Lung (tissue), 12 donors: ENCODE data around the gene NPPA. TPM values are rescaled to one million over a fixed set of nuclear protein-coding genes. Genes with fewer than 3 reads are reported as not detected.

Source experiments
- ATAC-seq: fragments of 200-7000 bp; cut with Tn5 transposase; one replicate; pipeline ENCODE4 v1.9.1; 2020; ENCODE audit warnings: moderate number of reproducible peaks; ENCODE audit not compliant: insufficient read depth, low FRiP score
- DNase-seq, 3 donors: peaks; one replicate each; pipeline ENCODE4 v3.0.0-alpha.2; 2013 to 2017
- H3K27ac ChIP-seq, 2 donors: one replicate each; pipeline ENCODE4 v1.5.1; 2013; ENCODE audit warnings: mild to moderate bottlenecking in 2 of 2, moderate library complexity in 2 of 2, control low read depth in 1 of 2, inconsistent platforms in 1 of 2, low read depth in 1 of 2, low read length in 1 of 2
- H3K27me3 ChIP-seq, 3 donors: one replicate each; pipeline ENCODE4 v1.5.1; 2013; ENCODE audit warnings: low read length in 2 of 3; ENCODE audit not compliant: control insufficient read depth in 3 of 3, insufficient read depth in 3 of 3
- H3K36me3 ChIP-seq, 4 donors: one replicate each; pipeline ENCODE4 v1.5.1; 2013; ENCODE audit warnings: low read length in 4 of 4, mild to moderate bottlenecking in 1 of 4, moderate library complexity in 1 of 4; ENCODE audit not compliant: control insufficient read depth in 4 of 4, insufficient read depth in 4 of 4
- H3K4me1 ChIP-seq, 5 donors: one replicate each; pipeline ENCODE4 v1.5.1; 2013; ENCODE audit warnings: low read length in 5 of 5, mild to moderate bottlenecking in 2 of 5, moderate library complexity in 1 of 5; ENCODE audit not compliant: control insufficient read depth in 5 of 5, insufficient read depth in 5 of 5
- H3K4me3 ChIP-seq: one replicate; pipeline ENCODE4 v1.5.1; 2013; ENCODE audit warnings: mild to moderate bottlenecking, control low read depth, moderate library complexity
- H3K9ac ChIP-seq, 2 donors: one replicate each; pipeline ENCODE4 v1.5.1; 2013; ENCODE audit warnings: low read length in 2 of 2, control low read depth in 1 of 2; ENCODE audit not compliant: insufficient read depth in 1 of 2
- H3K9me3 ChIP-seq, 4 donors: one replicate each; pipeline ENCODE4 v1.5.1; 2013; ENCODE audit warnings: low read length in 3 of 4, mild to moderate bottlenecking in 1 of 4, moderate library complexity in 1 of 4; ENCODE audit not compliant: control insufficient read depth in 4 of 4, insufficient read depth in 3 of 4
- CTCF ChIP-seq: IDR thresholded peaks from 2 replicates; pipeline ENCODE4 v1.5.1; 2012; ENCODE audit warnings: mild to moderate bottlenecking; ENCODE audit errors: control extremely low read depth, extremely low read depth
- WGBS, 2 donors: extraction: QIAGEN DNeasy Blood & Tissue Kit; methylation state at CpG; one replicate each; pipeline ENCODE4 v1.1.7; 2013; 5-methylcytosine and 5-hydroxymethylcytosine counted together
- polyA plus RNA-seq, 2 donors: library from polyadenylated mRNA; stranded (reverse); fragments of 200-250 nt; gene quantifications; one replicate each; pipeline ENCODE4 v1.2.1, GENCODE V29; 2013
- total RNA-seq, 2 donors: library from RNA; depleted of rRNA in 1 of 2; stranded (reverse); fragments of >200 nt in 1 of 2; gene quantifications; one replicate each; pipeline ENCODE4 v1.2.1, GENCODE V29; 2014 to 2021
- donor health status: control.
- donor health status: control.
- donor health status: Bipolar disorder and iron deficiency.
- donor health status: healthy.
- donor health status: DM: yes; HTN: yes; CAD: no.

Gene NPPA
- total and polyA plus RNA-seq, 4 donors: 0.81 to 19.8 (median 6.7) TPM; not detected in 1

- no peak overlapping the region for H3K27ac ChIP-seq
- H3K9me3 ChIP-seq: no peaks in the 10 kb centered on the region
- no peaks in the 10 kb centered on the region for H3K27me3 ChIP-seq
- peaks cover 0 to 14% (median 0%) of the 10 kb centered on the region in 5 donors for H3K4me1 ChIP-seq
- no peak overlapping the region for H3K9ac ChIP-seq
- no peak overlapping the region for H3K4me3 ChIP-seq
- no peak for TF ChIP-seq CTCF
- WGBS, 2 donors: 91 to 93% methylated on average over 11 of the region's 11 CpGs
- ATAC-seq: no peak
- peaks cover 36 to 89% (median 39%) of the 10 kb centered on the region in 4 donors for H3K36me3 ChIP-seq
- no peak for DNase-seq
Measured at GRCh38 chr1:11837767-11838348, 9.7 kb downstream of the NPPA start.

DNA sequence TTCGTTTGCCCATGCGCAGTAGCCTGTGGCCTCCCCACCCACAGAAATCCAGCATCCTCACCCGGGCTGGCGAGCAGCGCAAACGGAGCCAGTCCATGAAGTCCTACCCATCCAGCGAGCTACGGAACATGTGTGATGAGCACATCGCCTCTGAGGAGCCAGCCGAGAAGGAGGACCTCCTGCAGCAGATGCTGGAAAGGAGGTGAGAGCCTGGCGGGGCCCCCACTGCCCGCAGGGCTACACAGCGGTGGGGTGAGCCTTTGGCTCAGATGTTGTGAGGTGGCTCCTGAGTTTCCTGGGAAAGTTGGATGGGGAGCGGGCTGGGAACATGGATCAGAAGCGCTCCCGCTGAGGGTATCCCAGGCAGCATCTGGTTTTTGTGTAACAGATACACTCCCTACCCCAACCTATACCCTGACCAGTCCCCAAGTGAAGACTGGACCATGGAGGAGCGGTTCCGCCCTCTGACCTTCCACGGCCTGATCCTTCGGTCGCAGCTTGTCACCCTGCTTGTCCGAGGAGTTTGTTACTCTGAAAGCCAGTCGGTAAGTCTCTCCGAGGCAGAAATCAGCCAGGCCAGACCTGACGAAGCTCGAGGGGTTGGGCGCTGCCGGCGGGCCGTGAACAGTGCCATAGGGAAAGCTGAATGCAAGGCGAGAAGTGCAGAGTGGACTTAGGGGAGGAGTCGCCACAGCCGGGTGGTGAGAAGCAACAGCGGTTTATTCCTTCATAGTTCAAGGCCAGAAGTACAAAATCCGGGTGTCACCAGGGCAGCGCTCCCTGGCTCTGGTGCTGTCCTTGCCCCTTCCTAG lies 10.4 kb downstream of the NPPA start:
- 92 to 94% methylated on average over 36 of the region's 36 CpGs for WGBS, 2 donors
- Histone ChIP-seq H3K36me3 (peaks cover 36 to 87% (median 41%) of the 10 kb centered on the region in 4 donors), H3K4me3 (no peak overlapping the region), H3K27ac (no peak overlapping the region), H3K4me1 (peaks cover 0 to 7% (median 0%) of the 10 kb centered on the region in 5 donors), H3K27me3 (no peaks in the 10 kb centered on the region), H3K9me3 (no peaks in the 10 kb centered on the region), H3K9ac (no peak overlapping the region)
- no peak for TF ChIP-seq CTCF
- no peak for ATAC-seq
- DNase-seq: no peak

- WGBS, 2 donors: 93 to 97% methylated on average over 28 of the region's 28 CpGs
- DNase-seq (no peak), ATAC-seq (no peak)
- Histone ChIP-seq H3K4me3 (no peak overlapping the region), H3K9me3 (no peaks in the 10 kb centered on the region), H3K27me3 (no peaks in the 10 kb centered on the region), H3K36me3 (peaks cover 28 to 78% (median 47%) of the 10 kb centered on the region in 4 donors), H3K4me1 (no peaks in the 10 kb centered on the region), H3K27ac (no peak overlapping the region), H3K9ac (no peak overlapping the region)
- no peak for TF ChIP-seq CTCF
Measured at GRCh38 chr1:11835441-11836225, 11.9 kb downstream of the NPPA start.
